Adrenal gland (tissue), 5 donors: Measurements from ENCODE around the gene LPGAT1.

Experiments
- CTCF ChIP-seq, 6 experiments: fragments of 450-650 bp in 4 of 6; fragments of 200-600 bp in 2 of 6; sonication (generic) in 1 of 6; IDR thresholded peaks; 1 replicate in 5 of 6; 2 replicates in 1 of 6; pipeline versions ENCODE4 v1.5.1 to v1.8.0; 2016 to 2021; ENCODE audit warnings: antibody characterized with exemption in 6 of 6, mild to moderate bottlenecking in 2 of 6, moderate library complexity in 1 of 6
- POLR2A ChIP-seq, 2 donors: fragments of 450-650 bp; IDR thresholded peaks; one replicate each; pipeline ENCODE4 v1.6.1; 2017; ENCODE audit warnings: antibody characterized with exemption in 2 of 2, mild to moderate bottlenecking in 2 of 2, moderate library complexity in 1 of 2
- donor health status: DM: no; HTN: no; CAD: no.

- TF ChIP-seq CTCF (IDR thresholded peaks at IDR 0.05) (no peak), POLR2A (IDR thresholded peaks at IDR 0.05) (no peak)
Observed at GRCh38 chr1:211750599-211750998, 80.0 kb downstream of the LPGAT1 start.
